ENCODE measurements around the gene MED27.

Gene MED27

DNA sequence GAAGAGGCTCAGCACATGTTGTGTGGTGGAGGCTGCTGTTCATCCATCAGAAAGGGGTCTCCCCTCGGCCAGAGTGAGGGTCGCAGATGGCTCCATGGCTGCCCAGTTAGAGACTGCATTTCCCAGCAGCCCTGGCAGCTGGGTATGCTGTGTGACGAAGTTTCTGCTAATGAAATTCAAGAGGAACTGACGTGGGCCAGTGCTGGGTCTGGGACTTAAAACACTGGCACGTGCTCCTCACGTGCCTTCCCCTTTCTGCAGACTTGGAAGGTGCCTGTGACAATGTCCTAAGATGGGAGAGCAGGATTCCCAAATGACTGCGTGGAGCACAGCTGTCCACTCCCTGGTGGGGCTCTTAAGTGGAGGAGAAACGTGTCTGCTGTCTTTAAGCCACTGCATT is 225.3 kb downstream of the MED27 start:
- no peak for DNase-seq (ENCODE audit: low read depth)

DNA sequence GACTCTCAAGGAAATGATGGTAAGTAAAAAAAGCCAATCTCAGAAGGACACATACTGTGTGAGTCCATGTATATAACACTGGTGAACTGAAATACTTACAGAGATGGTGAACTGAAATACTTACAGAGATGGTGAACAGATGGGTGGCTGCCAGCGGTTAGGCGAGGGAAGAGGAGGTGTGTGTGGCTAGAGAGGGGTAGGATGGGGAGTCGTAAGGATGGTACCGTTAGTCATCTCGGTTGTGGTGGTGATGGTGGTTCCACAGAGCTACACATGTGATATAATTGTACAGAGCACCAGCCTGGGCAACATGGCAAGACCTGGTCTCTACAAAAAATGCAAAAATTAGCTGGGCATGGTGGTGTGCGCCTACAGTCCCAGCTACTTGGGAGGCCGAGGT is 226.2 kb downstream of the MED27 start:
- DNase-seq (ENCODE audit: low read depth): no peak

DNA sequence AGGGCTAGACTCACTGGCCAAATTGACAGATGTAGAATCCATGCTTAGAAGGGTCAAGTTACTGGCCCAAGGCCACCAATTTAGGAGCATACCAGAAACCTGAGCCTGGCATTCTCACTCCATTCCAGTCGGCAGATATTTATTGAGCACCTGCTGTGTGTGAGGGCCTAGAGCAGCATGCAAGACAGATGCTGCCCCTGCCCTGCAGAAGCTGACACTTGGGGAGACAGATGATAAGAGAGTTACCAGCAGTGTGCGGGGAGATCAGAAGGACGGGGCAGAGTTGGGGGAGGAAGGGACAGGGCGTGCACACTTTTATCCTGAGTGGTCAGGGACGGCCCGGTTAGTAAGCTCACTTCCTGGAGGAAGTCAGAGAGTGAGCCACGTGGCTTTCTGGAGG is 228.3 kb downstream of the MED27 start:
- DNase-seq (ENCODE audit: low read depth): no peak

DNA sequence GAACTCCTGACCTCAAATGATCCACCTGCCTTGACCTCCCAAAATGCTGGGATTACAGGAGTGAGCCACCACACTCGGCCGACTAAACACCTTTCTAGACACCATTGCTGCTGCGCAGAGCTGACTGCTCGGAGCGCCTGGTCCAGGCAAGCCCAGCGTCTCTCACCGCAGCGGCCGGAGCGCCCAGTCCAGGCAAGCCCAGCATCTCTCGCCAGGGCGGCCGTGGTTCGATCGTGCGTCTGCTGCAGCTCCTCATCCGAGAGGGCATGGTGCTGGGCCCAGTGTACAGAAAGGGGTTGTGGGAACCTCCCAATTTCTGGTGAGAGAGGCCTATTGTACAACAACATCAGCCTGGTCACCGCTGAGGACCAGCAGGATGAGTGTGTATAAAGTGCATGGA is 230.3 kb downstream of the MED27 start:
- DNase-seq (ENCODE audit: low read depth): no peak

DNA sequence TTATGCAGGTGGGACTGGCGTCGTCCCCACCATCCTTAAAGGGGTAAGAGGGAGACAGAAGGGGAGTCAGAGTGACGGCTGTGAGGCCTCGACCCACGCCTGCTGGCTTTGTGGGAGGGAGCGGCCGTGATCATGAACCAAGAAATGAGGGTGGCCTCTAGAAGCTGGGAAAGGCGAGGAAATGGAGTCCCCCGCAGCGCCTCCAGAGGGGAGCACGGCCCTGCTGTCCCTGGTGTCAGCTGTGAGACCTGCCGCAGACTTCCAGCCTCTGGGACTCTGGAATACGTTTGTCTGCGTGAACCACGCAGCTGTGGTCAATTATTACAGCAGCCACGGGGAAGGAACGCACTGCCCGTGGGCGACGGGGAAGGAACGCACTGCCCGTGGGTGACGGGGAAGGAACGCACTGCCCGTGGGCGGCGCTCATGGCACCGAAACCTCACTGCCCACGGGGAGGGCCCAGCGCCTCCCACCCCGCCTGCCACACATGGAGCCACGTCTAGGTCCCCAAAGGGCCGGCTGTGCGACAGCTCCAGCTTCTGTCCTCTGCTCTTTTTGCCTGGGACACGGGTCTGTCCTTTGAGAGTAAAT is 231.0 kb downstream of the MED27 start:
- no peak for DNase-seq (ENCODE audit: low read depth)

DNA sequence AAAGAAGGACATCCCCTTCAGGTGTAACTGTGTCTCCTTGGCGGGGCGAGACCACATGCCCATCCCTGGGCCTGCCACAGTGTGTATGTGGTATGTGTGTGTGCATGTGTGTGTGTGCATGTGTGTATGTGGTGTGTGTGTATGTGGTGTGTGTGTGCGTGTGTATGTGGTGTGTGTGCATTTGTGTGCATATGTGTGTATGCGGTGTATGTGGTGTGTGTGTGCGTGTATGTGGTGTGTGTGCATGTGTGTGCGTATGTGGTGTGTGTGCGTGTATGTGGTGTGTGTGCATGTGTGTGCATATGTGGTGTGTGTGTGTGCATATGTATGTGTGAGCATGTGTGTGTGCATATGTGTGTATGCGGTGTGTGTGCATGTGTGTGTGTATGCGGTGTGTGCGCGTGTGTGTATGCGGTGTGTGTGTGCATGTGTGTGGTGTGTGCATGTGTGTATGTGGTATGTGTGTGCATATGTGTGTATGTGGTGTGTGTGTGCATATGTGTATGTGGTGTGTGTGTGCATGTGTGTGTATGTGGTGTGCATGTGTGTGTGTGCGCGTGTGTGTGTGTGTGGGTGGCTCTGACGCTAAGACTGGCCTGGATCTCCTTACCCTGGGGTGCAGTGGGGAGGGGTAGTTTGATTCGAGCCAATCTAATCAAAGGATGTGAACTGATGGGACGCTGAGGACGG is 231.9 kb downstream of the MED27 start:
- DNase-seq (ENCODE audit: low read depth): no peak

DNA sequence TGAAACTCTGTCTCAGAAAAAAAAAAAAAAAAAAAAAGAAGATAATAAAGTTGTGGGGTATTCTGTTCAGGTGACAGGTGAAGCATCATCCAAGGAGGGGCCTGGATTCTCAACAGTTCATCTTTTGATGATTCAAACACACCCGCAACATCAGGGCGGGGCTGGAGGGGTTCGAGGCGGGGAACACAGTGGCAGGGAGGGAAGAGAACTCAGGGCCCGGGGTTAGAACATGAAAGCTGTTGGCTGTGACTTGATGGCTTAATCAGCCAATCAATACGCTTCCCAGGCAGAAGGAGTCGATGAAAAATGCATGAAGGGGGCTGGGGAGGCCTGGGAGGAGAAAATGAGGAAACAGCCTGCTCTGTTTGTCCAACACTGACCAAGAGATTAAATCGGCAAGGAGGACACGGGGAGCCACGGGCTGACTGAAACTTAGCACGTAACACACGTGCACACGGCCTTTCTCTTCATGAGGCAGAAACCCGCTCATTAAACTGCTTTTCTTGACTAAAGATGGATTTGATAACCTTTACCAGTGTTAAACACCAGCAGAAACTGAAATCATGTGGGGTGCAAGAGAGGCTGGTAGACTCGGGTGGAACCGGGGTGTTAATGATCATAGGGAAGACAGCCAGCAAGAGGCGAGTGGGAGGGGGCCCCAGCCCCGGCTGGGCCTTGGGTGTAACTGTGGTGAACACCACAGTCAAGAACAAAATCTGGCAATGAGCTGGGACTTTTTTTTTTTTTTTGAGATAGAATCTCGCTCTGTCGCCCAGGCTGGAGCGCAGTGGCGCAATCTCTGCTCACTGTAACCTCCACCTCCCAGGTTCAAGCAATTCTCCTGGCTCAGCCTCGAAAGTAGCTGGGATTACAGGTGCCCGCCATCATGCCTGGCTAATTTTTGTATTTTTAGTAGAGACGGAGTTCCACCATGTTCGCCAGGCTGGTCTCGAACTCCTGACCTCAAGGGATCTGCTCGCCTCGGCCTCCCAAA is 234.1 kb downstream of the MED27 start:
- DNase-seq (ENCODE audit: low read depth): no peak

DNA sequence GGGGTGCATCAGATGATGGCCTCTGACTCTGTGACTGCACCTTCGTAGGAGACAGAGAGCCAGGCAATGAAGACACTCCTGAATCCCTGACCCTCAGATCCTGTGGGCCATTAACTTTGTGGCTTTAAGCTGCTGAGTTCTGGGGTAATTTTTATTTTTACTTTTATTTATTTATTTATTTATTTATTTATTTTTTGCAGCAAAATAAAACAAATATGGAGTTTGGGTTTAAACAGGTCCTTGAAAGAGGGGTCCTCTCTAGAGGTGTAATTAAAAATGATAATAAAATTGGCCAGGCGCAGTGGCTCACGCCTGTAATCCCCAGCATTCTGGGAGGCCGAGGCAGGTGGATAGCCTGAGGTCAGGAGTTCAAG is 234.9 kb downstream of the MED27 start:
- DNase-seq (ENCODE audit: low read depth): no peak

DNA sequence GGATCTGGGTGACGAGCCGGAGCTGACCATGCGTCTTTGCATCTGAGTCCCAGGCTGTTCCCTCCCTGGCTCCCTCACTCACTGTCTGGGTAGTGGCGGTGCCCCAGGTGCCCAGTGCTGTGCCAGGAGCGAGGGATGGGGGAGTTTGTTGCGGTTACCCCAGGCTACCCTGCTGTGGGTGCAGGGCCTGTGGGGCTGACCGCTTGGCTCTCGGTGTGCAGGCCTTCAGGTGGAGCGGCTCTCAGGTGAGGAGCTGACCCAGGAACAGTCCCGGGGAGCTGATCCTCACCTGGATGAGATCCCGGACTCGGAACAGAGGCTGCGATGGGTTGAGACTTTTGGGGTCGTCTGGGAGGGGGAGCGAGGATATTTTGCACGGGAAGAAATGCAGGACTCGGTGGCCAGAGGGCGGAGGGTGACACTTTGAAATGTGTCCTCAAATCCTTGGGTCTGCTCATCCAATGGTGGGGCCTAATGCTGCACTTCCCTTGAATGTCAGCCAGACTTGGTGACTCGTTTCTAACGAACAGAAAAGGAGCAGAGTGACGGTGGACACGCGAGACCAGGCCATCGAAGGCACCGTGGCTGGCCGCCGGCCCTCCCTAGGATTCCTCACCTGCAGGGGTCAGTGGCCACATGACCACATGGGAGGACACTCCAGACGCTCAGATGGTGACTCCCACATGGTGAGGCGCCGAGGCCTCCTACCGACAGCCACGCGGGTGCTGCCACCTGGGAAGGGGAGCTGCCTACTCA is 235.5 kb downstream of the MED27 start:
- DNase-seq (ENCODE audit: low read depth): no peak

DNA sequence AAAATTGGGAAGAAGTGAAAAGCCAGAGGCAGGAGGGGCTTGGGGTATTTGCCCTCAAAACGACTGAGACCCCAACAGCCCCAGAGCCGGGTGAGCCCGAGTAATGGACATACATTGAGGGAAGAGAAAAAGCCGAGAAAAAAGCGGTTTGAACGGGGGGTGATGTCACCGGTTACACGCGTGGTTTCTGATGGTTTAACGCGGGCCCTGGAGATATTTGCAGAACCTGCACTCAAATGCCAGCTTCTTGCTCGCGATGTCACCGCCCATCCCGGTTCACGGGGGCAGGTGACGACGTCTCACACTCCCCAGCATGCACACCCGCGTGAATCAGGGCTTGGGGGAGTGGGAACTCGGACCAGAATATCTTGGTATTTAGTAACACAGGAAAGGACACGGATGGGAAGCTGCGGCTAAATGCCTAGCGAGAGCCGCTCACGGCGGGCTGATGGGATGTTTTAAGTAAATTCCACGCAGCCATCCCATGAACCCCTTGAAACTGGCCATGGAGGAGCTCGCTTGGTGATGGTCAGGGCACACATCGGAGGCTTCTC is 237.8 kb downstream of the MED27 start:
- no peak for DNase-seq (ENCODE audit: low read depth)

DNA sequence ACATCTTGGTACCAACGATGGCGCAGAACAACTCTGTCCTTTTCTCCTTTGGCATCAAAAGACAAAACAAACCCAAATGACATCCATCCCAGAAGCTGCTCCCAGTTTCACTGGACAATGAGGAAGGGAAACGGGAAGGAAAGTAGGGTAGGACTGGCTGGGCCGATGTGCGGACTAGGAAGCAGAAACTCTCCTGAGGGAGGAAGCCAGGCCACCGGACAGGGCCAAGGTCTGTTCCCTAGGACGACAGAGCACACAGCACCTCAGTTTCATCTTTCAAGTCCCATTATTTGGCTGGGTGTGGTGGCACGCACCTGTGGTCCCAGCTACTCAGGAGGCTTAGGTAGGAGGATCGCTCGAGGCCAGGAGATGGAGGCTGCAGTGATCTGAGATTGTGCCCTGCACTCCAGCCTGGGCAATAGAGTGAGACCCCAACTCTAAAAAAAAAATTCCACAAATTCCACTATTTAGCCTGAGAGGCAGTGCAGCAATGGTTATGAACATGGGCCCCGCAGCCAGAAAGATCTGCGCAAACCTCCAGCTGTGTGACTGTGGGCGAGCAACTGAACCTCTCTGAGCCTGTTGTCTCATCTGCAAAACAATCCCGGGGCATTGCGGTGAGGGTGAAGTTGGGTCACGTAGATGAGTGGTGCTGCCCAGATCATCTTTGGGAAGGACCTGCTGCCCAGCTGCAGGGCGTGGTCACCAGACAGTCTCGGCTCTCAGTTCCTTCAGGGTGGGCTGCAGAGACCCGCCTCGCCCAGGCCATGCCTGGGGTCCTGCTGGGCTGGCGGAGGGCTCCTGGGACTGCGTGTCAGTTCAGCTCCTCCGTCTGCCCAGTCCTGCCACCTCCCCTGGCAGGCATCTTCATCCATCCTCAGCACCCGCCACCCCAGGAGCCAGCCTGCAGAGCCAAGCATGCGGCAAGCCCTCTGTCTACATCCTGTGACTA is 238.6 kb downstream of the MED27 start:
- no peak for DNase-seq (ENCODE audit: low read depth)

DNA sequence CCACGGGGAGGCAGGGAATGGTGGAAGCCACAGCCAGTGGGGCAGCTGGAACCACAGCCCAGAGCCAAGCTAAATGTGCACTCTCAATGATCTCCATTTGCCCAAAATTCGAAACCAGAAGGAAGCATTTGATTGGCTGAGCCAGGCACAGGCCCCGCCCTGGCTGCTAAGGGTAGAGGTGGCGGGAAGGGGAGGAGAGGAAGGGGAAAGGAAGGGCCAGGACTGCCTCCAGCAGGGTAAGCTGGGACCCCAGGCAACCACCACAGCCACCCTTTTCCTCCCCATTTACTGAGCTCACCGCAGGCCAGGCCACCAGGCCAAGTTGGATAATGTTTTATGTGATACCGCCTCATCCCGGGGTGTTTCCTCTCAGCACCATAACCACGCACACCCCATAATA is 239.4 kb downstream of the MED27 start:
- DNase-seq (ENCODE audit: low read depth): no peak

DNA sequence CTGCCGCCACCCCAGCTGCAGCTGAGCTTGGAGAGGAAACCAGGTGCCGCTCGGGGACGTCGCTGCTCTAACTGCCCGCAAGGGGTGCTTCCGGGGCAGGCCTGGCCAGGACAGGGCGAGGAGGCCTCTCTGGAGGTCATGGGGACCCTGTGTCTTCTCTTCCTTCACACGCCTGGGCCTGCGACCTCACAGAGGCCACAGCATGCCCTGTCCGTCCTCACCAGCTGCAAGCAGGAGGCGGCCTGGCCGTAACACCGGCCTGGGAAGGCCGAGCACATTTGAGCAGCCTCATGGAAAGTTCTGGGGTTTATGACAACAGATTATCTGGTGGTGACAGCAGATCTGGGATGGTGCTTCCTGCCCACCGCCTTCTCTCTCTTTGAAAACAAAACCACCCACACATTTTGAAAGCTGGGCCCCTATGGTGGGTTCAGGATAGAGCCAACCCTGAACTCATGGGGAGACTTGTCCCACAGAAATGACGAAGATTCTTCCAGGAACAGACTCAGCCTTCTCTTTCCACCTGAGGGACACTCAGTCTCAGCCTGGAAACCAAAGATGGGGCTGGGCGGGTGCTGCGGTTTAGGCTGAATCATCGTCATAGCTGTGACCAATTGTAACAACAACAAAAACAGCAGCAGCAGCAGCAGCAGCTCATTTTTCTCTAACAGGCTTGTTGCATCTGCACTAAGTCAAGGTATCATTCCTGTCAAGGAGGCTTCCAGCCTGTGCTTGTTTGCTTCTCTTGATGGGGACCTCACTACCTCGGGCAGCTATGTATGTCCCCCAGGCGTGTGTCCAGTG is 240.2 kb downstream of the MED27 start:
- DNase-seq (ENCODE audit: low read depth): peak; percentile 34

DNA sequence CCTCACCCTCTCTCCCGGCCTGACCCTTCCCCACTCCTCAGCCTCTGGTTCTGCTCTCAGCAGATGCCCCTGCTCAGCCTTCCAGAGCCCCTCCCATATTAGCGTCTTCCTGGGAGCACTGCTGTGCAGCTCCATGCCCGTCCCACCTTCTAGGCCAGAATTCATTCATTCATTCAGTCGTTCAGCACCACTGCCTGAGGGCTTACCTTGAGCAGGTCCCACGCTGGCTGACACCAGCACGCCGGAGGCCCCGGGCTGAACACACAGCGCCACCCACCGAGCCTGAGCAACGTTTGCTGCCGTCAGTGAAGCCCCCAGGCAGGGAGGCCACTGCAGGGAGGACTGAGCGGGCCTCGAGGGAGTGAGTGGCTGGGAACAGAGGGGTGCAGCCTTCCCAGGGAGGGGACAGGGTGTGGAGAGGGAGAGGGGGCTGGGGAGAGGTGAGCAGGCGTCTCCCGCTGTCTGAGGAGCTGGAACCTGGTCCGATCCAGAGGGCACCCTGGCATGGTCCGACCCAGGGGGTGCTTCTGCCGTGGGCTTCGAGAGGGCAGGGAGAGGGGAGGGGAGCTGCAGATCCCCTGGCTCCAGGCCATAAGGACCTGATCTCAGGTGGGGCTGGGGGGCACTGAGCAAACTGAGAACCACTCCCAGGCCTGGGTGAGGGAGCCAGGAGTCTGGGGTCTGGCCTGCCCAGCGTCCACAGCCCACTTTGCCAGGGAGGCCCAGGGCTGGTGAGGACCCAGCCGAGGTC is 241.0 kb downstream of the MED27 start:
- DNase-seq (ENCODE audit: low read depth): no peak

DNA sequence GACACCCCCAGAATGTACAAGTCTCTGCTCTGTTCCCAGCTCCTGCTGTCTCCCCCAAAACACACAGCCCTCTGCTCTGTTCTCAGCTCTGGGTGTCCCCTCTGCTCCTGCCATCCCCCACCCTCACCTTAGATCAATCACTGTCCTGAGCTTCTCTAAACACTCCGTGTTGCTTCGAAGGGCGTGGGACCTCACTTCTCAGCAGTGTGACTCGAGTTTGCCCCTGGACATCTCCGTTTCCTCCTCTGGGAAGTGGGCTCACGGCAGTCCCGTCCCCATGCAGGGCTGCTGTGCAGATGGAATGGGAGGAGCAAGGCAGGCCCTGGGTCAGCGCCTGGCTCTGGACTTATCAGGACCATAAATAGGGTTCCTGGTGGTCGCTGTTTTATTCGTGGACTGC is 241.8 kb downstream of the MED27 start:
- no peak for DNase-seq (ENCODE audit: low read depth)

DNA sequence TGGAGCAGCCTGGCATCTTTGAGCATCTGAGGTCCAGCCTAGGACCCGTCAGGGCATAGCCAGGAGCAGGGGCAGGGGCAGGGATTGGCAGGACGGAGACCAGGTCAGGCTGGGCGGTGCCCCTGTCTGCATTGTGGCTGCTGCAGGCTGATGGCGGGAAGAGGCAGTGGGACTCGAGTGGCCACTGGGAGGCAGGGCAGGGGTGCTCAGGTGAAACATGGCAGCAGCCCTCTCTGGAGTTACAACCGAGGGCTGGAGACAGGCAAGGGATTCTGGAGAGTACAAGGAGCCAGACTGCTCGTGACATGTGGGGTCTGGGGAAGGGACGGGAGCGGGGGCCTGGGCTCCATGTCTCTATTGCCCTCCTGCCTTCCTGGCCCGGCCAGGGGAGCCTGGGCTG is 242.4 kb downstream of the MED27 start:
- no peak for DNase-seq (ENCODE audit: low read depth)

DNA sequence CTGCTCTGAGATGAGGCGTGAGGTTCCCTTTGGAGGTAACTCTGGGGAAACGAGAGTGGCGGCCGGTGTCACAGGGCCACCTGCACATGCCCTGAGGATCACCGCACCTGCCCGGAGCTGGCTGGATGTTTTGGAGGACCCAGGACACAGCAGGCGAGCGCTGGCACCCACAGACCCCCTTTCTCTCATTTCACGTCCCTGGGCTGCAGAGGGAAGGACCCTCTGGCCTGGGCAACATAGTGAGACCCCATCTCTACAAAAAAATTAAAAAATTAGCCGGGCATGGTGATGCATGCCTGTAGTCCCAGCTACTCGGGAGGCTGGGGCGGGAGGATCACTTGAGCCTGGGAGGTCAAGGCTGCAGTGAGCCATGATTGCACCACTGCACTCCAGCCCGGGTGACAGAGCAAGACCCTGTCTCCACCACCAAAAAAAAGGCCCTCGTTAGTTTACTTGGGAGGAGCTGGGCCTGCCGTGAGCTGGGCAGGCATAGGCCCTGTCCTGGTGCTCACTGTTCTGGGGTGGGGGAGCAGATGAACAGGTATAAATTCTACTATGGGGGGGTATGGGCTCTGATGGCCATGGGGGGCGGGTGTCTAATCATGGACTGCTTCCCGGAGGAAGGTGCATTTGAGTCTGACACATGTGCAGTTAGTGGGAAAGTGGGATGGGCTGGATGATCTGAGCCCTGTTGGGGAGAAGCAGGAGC is 242.9 kb downstream of the MED27 start:
- no peak for DNase-seq (ENCODE audit: low read depth)

DNA sequence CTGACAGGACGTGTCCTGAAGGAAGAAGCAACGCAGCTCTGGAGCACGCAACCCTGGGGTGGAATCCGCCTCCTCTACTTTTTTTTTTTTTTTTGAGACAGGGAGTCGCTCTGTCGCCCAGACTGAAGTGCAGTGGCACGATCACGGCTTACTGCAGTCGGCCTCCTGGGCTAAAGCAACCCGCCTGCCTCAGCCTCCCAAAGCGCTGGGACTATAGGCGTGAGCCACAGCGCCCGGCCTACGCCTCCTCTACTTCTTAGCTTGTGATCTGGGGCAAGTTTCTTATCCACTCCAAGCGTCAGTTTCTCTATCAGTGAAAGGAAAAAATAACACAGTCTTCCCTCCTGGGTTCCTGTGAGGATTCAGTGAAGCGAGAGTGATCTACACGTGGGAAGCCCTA is 243.6 kb downstream of the MED27 start:
- DNase-seq (ENCODE audit: low read depth): no peak

Data from GM04503 (cell line).